Measurements from ENCODE around the gene LDLRAD3.

- TF ChIP-seq EZH2phosphoT487 (IDR thresholded peaks at IDR 0.05; ENCODE audit: low read depth) (no peak), CTCF (IDR thresholded peaks at IDR 0.05; ENCODE audit: low read depth, low read length) (no peak)
Measured at GRCh38 chr11:36008584-36008983, 64.7 kb downstream of the LDLRAD3 start.
